GM23248 (cell line): Measurements from ENCODE around the gene VNN1.

Source experiments
- EZH2 ChIP-seq: fragments of 200-600 bp; sonication (generic); IDR thresholded peaks from 2 replicates; pipeline ENCODE4 v1.6.1; 2018; ENCODE audit warnings: antibody characterized with exemption, mild to moderate bottlenecking; ENCODE audit not compliant: insufficient read depth, poor library complexity, severe bottlenecking
- EZH2phosphoT487 ChIP-seq: fragments of 200-600 bp; sonication (generic); IDR thresholded peaks from 2 replicates; pipeline ENCODE4 v1.6.1; 2018; ENCODE audit warnings: antibody characterized with exemption, moderate library complexity, mild to moderate bottlenecking, low read depth; ENCODE audit not compliant: insufficient read depth

DNA sequence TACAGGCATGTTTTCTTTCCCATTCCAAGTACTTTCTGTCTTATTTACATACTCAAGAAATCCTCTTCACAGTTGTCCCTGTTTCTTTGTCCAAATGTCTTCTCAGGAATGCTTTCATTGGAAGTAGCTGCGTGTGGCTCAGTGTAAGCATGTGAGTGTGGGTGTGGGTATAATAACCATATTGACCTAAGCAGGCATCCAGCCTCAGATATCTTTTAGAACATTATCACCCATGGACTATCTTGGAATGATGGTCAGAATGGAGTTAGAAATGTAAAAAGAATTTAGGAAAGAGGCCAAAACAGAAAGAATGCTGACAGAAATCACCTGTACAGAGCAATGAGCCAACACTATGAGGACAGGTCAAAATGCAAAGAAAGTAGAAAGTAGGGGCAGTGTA lies 27.4 kb upstream of the VNN1 start:
- no peak for TF ChIP-seq EZH2phosphoT487
- TF ChIP-seq EZH2 = no peak
